HCT116 (cell line): ENCODE results near the gene TMEM269.

Experiments used
- CTCF ChIP-seq, 3 experiments: fragments of 200-600 bp in 1 of 3; sonication (generic) in 1 of 3; IDR thresholded peaks in 2 of 3; conservative IDR thresholded peaks in 1 of 3; 2 replicates each; pipeline ENCODE4 v1.5.1; 2012 to 2017; ENCODE audit warnings: low read depth in 2 of 3, low read length in 2 of 3, antibody characterized with exemption in 1 of 3, borderline replicate concordance in 1 of 3, control low read depth in 1 of 3, mild to moderate bottlenecking in 1 of 3, mixed read lengths in 1 of 3, mixed run types in 1 of 3, moderate library complexity in 1 of 3; ENCODE audit not compliant: insufficient read depth in 1 of 3
- ELF1 ChIP-seq: IDR thresholded peaks from 2 replicates; pipeline ENCODE4 v1.6.1; 2012; ENCODE audit warnings: low read depth, borderline replicate concordance
- EZH2 ChIP-seq: fragments of 200-600 bp; sonication (generic); IDR thresholded peaks from 2 replicates; pipeline ENCODE4 v1.6.1; 2017; ENCODE audit warnings: antibody characterized with exemption, mixed run types
- EZH2phosphoT487 ChIP-seq: fragments of 200-600 bp; IDR thresholded peaks from 2 replicates; pipeline ENCODE4 v1.6.1; 2018; ENCODE audit warnings: antibody characterized with exemption, borderline replicate concordance
- FOSL1 ChIP-seq: IDR thresholded peaks from 2 replicates; pipeline ENCODE4 v1.6.1; 2012; ENCODE audit warnings: low read depth
- JUND ChIP-seq: IDR thresholded peaks from 2 replicates; pipeline ENCODE4 v1.6.1; 2012
- POLR2A ChIP-seq: IDR thresholded peaks from 2 replicates; pipeline ENCODE4 v1.7.0; 2011; ENCODE audit warnings: borderline replicate concordance; ENCODE audit not compliant: insufficient read depth, insufficient read length; ENCODE audit errors: extremely low read depth
- POLR2AphosphoS5 ChIP-seq: IDR thresholded peaks from 2 replicates; pipeline ENCODE4 v1.6.1; 2011; ENCODE audit warnings: mild to moderate bottlenecking, low read depth, low read length, moderate library complexity
- RAD21 ChIP-seq: IDR thresholded peaks from 2 replicates; pipeline ENCODE4 v1.6.1; 2012; ENCODE audit warnings: low read depth, mild to moderate bottlenecking
- REST ChIP-seq: IDR thresholded peaks from 2 replicates; pipeline ENCODE4 v1.6.1; 2012; ENCODE audit warnings: low read depth
- ZNF274 ChIP-seq: fragments of 200-500 bp; sonication (Bioruptor generic); IDR thresholded peaks from 2 replicates; pipeline ENCODE4 v1.6.1; 2014; ENCODE audit warnings: mild to moderate bottlenecking, low read depth, low read length, inconsistent platforms

- TF ChIP-seq CTCF (IDR thresholded peaks at IDR 0.05 in 2 of 3, conservative IDR thresholded peaks at IDR 0.05 in 1 of 3; ENCODE audit: borderline replicate concordance in 1 of 3, insufficient read depth in 1 of 3, low read depth in 2 of 3, low read length in 2 of 3) (no peak), REST (no peak), FOSL1 (no peak), EZH2 (no peak), POLR2A (no peak), EZH2phosphoT487 (no peak), JUND (no peak), ZNF274 (no peak), RAD21 (no peak), POLR2AphosphoS5 (no peak), ELF1 (no peak)
These were observed 26.9 kb upstream of the TMEM269 start for GRCh38 chr1:42757892-42758275.
